Prostate gland (tissue), 2 donors: ENCODE measurements around the gene ICAM3.
"Not testable (repeated sequence)": the region's sequence is repeated elsewhere in the genome, so short reads cannot be mapped to it uniquely, and the experiment has no call there.

ENCODE experiments used
- POLR2A ChIP-seq: fragments of 450-650 bp; IDR thresholded peaks from one replicate; pipeline ENCODE4 v1.6.1; 2016; ENCODE audit warnings: antibody characterized with exemption, mild to moderate bottlenecking
- TF ChIP-seq, protein P1 (sequence below), 4 experiments: fragments of 200-600 bp in 2 of 4; fragments of 450-650 bp in 2 of 4; sonication (generic) in 2 of 4; IDR thresholded peaks; 1 replicate in 3 of 4; 2 replicates in 1 of 4; pipeline ENCODE4 v1.5.1; 2016 to 2019; ENCODE audit warnings: antibody characterized with exemption in 4 of 4, mild to moderate bottlenecking in 2 of 4, moderate library complexity in 2 of 4

DNA sequence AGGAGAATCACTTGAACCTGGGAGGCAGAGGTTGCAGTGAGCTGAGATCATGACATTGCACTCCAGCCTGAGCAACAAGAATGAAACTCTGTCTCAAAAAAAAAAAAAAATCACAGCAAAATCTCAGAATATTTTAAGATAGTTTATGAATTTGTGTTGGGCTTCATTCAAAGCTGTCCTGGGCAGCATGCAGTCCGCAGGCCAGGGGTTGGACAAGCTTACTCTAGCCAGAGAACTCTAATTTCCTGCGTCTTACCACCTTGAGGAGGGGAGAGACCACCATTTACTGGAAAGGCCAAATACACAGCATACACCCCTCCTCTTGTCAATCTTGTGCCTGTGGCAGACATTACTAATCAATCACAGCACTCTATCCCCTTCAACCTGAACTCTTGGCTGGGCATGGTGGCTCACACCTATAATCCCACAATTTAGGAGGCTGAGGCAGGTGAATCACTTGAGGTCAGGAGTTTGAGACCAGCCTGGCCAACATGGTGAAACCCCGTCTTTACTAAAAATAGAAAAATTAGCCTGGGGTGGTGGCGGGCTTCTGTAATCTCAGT, 27.6 kb upstream of the ICAM3 start:
- TF ChIP-seq, protein P1, sequence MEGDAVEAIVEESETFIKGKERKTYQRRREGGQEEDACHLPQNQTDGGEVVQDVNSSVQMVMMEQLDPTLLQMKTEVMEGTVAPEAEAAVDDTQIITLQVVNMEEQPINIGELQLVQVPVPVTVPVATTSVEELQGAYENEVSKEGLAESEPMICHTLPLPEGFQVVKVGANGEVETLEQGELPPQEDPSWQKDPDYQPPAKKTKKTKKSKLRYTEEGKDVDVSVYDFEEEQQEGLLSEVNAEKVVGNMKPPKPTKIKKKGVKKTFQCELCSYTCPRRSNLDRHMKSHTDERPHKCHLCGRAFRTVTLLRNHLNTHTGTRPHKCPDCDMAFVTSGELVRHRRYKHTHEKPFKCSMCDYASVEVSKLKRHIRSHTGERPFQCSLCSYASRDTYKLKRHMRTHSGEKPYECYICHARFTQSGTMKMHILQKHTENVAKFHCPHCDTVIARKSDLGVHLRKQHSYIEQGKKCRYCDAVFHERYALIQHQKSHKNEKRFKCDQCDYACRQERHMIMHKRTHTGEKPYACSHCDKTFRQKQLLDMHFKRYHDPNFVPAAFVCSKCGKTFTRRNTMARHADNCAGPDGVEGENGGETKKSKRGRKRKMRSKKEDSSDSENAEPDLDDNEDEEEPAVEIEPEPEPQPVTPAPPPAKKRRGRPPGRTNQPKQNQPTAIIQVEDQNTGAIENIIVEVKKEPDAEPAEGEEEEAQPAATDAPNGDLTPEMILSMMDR (IDR thresholded peaks at IDR 0.05): not testable (repeated sequence)
- not testable (repeated sequence) for TF ChIP-seq POLR2A
